ENCODE results near the gene ICAM5. TPM values are rescaled to one million over a fixed set of nuclear protein-coding genes. Genes with fewer than 3 reads are reported as not detected.

The ICAM5 gene
- total and polyA plus RNA-seq, 10 of the 15 experiments (the other 5 are each of a cell fraction or from before 2014, with no cell fraction given), result 0.14 to 4.6 (median 0.94) TPM; not detected in 2

DNA sequence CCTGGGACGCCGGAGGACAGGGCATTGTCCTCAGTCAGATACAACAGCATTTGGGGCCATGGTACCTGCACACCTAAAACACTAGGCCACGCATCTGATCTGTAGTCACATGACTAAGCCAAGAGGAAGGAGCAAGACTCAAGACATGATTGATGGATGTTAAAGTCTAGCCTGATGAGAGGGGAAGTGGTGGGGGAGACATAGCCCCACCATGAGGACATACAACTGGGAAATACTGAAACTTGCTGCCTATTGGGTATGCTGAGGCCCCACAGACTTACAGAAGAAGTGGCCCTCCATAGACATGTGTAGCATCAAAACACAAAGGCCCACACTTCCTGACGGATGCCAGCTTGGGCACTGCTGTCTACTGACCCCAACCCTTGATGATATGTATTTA, 4.4 kb upstream of the ICAM5 start (continued):
- TF ChIP-seq, protein P1, sequence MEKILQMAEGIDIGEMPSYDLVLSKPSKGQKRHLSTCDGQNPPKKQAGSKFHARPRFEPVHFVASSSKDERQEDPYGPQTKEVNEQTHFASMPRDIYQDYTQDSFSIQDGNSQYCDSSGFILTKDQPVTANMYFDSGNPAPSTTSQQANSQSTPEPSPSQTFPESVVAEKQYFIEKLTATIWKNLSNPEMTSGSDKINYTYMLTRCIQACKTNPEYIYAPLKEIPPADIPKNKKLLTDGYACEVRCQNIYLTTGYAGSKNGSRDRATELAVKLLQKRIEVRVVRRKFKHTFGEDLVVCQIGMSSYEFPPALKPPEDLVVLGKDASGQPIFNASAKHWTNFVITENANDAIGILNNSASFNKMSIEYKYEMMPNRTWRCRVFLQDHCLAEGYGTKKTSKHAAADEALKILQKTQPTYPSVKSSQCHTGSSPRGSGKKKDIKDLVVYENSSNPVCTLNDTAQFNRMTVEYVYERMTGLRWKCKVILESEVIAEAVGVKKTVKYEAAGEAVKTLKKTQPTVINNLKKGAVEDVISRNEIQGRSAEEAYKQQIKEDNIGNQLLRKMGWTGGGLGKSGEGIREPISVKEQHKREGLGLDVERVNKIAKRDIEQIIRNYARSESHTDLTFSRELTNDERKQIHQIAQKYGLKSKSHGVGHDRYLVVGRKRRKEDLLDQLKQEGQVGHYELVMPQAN (conservative IDR thresholded peaks at IDR 0.05), result no peak
- TF ChIP-seq, protein P2, sequence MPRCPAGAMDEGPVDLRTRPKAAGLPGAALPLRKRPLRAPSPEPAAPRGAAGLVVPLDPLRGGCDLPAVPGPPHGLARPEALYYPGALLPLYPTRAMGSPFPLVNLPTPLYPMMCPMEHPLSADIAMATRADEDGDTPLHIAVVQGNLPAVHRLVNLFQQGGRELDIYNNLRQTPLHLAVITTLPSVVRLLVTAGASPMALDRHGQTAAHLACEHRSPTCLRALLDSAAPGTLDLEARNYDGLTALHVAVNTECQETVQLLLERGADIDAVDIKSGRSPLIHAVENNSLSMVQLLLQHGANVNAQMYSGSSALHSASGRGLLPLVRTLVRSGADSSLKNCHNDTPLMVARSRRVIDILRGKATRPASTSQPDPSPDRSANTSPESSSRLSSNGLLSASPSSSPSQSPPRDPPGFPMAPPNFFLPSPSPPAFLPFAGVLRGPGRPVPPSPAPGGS (IDR thresholded peaks at IDR 0.05; ENCODE audit: borderline replicate concordance, insufficient read depth, low read depth, low read length, poor library complexity, severe bottlenecking), result no peak
- no peak for TF ChIP-seq KLF5 (IDR thresholded peaks at IDR 0.05; ENCODE audit: partially characterized antibody)
- TF ChIP-seq, protein P3, sequence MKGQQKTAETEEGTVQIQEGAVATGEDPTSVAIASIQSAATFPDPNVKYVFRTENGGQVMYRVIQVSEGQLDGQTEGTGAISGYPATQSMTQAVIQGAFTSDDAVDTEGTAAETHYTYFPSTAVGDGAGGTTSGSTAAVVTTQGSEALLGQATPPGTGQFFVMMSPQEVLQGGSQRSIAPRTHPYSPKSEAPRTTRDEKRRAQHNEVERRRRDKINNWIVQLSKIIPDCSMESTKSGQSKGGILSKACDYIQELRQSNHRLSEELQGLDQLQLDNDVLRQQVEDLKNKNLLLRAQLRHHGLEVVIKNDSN (IDR thresholded peaks at IDR 0.05; ENCODE audit: borderline replicate concordance, extremely low read length, insufficient read depth, low read depth, low read length), result no peak
- TF ChIP-seq HDAC2 (IDR thresholded peaks at IDR 0.05), result no peak
- TF ChIP-seq CUX1 (IDR thresholded peaks at IDR 0.05; ENCODE audit: insufficient replicate concordance, low read depth, low read length), result no peak
- TF ChIP-seq IKZF2 (IDR thresholded peaks at IDR 0.05), result no peak
- TF ChIP-seq ZNF207 (IDR thresholded peaks at IDR 0.05; ENCODE audit: borderline replicate concordance), result no peak
- no peak for TF ChIP-seq SMAD1 (IDR thresholded peaks at IDR 0.05; ENCODE audit: low read depth, partially characterized antibody)
- TF ChIP-seq IKZF1 (conservative IDR thresholded peaks at IDR 0.05), result no peak
- no peak for TF ChIP-seq CBFB (IDR thresholded peaks at IDR 0.05; ENCODE audit: low read depth)
- no peak for TF ChIP-seq CEBPB (IDR thresholded peaks at IDR 0.05; ENCODE audit: borderline replicate concordance in 1 of 2, low read depth in 2 of 2, low read length in 2 of 2)
- TF ChIP-seq PML (IDR thresholded peaks at IDR 0.05; ENCODE audit: low read length), result 0 out of 2 replicates have a peak, but pooled peaks have one; percentile 19
- TF ChIP-seq, protein P4, sequence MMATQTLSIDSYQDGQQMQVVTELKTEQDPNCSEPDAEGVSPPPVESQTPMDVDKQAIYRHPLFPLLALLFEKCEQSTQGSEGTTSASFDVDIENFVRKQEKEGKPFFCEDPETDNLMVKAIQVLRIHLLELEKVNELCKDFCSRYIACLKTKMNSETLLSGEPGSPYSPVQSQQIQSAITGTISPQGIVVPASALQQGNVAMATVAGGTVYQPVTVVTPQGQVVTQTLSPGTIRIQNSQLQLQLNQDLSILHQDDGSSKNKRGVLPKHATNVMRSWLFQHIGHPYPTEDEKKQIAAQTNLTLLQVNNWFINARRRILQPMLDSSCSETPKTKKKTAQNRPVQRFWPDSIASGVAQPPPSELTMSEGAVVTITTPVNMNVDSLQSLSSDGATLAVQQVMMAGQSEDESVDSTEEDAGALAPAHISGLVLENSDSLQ (IDR thresholded peaks at IDR 0.05), result peak; percentile 59; the same call in 1 of the 2 replicates
- peak; percentile 16; the same call in 1 of the 2 replicates for TF ChIP-seq RAD51 (IDR thresholded peaks at IDR 0.05)
- no peak for TF ChIP-seq STAT1 (conservative IDR thresholded peaks at IDR 0.05)
- TF ChIP-seq ESRRA (IDR thresholded peaks at IDR 0.05; ENCODE audit: low read length), result no peak

All from GM12878 (cell line).